GM21423 (cell line): ENCODE data around the gene EIF1AD.
"Not testable (repeated sequence)": the region's sequence is repeated elsewhere in the genome, so short reads cannot be mapped to it uniquely, and the experiment has no call there.

Experiments used
- ATAC-seq: cut with Tn5 transposase; IDR thresholded peaks from one replicate; pipeline ENCODE4 v1.9.1; 2021; ENCODE audit warnings: mild to moderate bottlenecking, moderate library complexity; ENCODE audit not compliant: unreplicated experiment

Gene EIF1AD

DNA sequence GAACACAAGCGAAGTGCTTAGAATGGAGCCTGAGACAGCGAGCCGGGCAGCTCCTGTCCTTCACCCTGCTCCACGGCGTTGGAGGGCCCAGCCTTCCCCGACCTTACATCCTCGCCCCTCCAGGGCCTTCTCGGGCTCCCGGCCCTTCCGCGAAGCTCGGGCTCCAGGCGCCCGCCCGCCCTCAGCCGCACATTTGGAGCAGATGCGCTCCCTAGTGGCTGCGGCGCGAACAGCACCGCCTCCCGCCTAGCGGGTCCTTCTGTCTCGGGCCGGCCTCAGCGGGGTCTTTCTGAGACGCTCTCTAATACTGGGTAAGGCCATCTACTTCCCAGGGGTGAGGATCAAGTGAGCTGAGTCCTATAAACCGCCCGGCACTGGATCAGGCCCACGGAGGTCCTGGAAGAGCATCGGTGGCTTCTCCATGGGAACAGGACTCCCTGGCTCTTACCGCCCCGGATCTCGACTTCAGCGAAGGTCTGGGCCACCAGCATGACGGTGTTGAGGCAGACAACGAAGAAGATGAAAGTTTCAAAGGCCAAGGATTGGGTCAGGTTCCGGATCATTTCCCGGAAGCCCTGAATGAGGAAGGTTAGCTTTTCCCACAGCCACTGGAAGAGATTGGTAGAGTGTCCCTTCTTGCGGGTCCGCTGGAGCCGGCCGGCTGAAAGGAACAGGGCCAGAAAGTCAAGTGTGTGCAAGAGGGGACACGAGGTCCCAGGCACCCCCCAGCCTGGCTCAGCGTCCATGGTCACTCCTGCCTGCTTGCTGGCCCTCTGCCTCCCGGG lies 20.6 kb upstream of the EIF1AD start:
- no peak for ATAC-seq

GRCh38 chr11:66020618-66021357 lies 18.8 kb upstream of the EIF1AD start:
- ATAC-seq: no peak

GRCh38 chr11:66020212-66020611 lies 18.3 kb upstream of the EIF1AD start:
- ATAC-seq: no peak

GRCh38 chr11:66017321-66017720 lies 15.4 kb upstream of the EIF1AD start:
- no peak for ATAC-seq

GRCh38 chr11:66016793-66017177 lies 14.8 kb upstream of the EIF1AD start:
- ATAC-seq: no peak

- ATAC-seq: no peak
These were observed 14.2 kb upstream of the EIF1AD start for GRCh38 chr11:66015936-66016792.

DNA sequence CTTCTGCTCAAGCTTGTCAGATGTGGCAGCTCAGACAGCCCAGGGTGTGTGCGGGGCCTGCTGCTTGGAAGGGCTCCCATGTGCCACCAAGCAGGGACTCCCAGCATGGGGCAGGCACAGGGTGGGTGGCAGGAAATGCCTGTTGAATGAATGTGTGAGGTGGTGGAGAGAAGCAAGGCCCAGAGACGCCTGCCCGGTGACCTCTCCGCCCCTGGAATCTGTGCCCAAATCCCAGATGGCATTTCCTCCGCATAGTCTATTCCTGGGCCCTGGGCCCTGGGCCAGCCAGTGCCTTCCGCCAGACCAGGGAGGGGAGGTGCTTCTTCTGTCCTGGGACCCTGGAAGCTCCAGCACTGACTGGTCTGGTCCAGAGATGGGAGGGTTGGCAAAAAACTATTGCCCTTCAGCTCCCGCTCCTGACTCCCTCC lies 13.5 kb upstream of the EIF1AD start:
- ATAC-seq: no peak

DNA sequence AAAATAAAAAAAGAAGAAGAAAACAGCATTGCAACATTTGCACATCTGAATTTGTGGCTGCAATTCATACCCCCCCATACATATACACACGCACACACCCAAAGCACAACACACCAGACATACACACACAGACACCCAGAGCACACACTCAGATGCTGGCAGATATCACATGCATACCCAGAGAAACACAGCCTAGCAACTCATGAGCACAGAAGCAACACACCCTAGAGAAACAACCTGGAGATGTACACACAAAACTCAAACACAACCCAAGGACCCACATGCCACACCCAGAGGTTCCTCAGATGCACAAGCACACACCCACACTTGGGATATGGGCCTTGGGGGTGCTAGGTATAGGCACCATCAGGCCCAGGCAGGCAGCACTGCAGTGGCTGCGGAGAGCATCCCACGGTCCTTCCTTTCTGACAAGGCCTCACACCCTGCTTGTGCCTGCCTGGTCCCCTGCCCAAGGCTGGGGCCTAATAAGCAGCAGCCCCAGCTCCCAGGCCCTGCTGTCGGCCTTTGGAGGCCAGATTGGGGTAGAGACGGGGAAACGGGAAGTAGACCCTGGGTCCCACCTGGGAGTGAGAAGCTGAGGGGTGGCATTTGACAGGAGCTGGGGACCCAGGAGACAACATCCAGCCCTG lies 13.0 kb upstream of the EIF1AD start:
- ATAC-seq: no peak

DNA sequence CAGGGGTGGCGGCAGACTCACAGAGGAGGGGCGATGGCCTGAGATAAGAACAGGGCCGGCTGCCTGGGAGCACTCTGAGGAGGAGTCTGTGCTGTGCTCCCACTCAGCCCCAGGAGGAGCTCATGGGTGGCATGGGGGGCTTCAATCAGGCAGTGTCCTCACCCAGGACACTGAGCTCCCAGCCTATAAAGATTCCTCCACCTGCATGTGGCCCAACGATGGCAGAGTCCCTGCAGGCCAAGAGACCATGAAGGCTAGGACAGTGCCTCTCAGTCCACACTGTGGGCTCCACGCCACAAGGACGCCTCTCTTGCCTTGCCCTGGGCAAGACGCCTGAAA lies 11.8 kb upstream of the EIF1AD start:
- no peak for ATAC-seq

- no peak for ATAC-seq
These were observed 11.2 kb upstream of the EIF1AD start for GRCh38 chr11:66012946-66013761.

DNA sequence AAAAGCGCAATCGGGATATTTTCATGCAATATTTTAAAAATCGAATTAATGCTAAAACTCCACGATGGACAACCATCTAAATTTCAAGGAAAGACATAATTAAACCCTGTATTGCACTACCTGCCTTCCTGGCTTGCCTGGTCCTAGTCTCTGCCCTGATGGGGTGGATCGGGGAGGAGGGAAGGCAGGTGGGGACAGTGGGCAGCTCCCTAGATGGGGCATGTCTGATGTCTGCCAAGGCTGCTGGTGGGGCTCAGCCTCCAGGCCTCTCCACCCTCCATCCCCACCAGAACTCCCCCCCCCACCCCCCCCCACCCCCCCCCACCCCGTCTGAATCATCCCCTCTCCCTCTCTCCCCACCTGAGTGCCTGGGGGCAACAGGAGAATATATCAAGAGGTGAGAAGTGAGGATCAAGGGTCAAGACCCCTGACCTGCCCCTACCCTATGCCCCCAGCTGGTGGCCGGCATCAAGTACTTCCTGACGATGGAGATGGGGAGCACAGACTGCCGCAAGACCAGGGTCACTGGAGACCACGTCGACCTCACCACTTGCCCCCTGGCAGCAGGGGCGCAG lies 10.5 kb upstream of the EIF1AD start:
- no peak for ATAC-seq

DNA sequence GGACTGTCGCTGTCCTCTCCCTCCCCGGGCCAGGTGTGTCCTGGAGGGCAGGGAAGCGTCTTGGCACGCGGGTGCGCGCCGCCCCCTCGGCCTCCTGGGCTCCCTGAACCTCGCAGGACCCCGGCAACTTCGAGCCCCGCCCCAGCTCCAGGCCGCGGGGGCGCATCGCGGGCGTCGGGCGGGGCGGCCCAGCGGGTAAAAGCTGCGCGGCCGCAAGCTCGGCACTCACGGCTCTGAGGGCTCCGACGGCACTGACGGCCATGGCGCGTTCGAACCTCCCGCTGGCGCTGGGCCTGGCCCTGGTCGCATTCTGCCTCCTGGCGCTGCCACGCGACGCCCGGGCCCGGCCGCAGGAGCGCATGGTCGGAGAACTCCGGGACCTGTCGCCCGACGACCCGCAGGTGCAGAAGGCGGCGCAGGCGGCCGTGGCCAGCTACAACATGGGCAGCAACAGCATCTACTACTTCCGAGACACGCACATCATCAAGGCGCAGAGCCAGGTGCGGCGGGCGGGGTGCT lies 9.9 kb upstream of the EIF1AD start, which contains the start of gene CST6:
CST6 (plus strand) TSS at position 224 of the 519 bp plus-strand sequence; CDS start at position 261, 37 bp downstream.
- ATAC-seq: no peak

DNA sequence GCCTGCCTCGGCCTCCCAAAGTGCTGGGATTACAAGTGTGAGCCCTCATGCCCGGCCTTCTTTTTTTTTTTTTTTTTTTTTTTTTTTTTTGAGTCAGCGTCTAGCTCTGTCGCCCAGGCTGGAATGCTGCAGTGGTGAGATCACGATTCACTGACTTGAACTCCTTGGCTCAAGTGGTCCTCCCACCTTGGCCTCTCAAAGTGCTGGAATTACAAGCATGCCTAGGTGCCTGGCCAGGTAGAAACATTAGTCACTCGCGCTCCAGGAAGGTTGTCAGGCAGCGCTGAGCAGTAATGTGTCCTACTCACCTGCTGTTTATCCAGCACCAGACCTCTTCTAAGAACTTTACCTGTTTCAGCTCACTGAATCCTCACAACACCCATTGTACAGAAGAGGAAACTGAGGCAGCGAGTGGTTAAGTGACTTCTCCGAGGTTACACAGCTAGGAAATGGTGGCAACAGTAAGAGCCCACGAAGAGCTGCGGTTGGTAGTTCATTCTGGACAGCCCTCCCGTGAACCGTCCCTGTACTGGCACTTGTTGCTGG lies 9.4 kb upstream of the EIF1AD start:
- ATAC-seq: no peak

- ATAC-seq: not testable (repeated sequence)
These were observed 8.1 kb upstream of the EIF1AD start for GRCh38 chr11:66010036-66010435.

DNA sequence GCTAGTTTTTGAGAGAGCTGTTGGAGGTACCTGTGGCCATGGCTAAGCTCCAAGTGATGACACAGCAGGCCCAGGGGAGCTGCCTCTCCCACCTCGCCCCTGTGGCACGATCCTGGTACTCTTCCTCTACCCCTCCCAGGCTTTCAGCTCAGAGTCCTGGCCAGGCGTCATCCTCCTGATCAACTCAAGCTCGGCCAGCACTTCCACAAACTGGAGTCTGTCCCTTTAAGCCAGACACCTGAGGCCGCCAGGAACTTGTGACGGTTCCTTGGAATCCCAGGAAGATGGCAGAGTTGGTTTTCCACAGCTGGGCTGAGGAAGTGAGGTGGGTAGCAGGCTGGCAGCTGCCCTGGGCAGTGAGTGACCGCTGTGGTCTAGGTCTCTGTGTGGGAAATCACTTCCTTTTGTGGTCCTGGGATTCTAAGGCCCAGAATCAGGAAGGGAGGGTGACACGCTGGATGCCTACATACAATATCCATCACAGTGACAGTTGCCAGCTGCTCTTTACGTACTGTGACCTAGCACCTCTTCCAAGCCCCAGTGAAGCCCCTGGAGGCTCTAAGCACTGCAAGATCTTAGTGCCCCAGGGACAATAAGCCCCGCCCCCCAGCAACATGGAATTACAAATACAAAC lies 6.6 kb upstream of the EIF1AD start:
- ATAC-seq: no peak

DNA sequence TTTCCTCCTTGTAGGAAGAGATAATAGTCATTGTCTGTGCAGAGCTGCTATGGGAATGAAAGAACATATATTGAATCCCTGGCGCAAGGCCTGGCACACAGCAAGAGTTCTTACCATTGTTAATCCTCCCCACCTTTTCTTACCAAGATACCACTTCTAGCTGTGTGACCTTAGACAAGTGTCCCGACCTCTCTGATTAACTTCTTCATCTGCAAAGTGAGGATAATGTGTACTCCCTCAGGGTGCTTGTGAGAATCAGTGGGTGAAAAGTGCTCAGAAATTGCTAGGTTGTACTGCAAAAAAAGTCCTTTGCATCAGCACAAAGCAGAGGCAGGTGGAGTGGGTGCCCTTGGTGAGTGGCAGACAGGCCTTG lies 6.1 kb upstream of the EIF1AD start:
- no peak for ATAC-seq

DNA sequence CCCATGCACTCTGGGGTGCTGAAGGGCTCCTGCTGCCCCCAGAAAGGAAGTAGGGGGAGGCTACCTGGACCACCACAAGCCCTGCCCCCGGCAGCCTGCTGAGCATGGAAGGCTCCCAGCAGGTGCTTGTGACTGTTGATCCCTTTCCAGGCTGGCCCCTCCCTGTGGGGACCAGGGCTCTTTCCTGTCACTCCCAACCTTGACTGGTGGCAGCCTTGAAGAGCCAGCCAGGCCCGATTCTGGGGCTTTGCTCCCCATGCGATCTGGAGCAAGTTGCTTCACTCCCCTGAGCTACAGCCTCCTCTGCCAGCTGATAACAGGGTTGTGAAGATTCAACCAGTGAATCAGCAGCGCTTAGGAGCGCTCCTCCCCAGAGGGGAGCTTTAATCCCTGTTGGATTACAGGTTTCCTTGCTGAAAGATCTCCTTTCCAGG lies 5.3 kb upstream of the EIF1AD start:
- ATAC-seq: no peak

DNA sequence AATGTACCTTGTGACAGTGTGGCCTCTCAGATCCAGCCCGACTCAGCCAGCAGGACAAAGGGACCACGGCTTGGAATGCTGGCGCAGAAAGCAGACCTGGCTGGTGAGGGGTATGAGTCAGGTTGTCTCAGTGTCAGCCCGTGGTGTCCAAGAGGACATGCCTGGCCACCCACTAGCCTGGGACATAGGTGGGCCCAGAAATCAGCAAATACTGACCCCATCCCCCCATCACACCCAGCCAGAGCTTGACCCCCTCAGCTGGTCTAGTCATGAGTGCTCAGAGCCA lies 4.9 kb upstream of the EIF1AD start:
- no peak for ATAC-seq
